ENCODE measurements around the gene KLHL17.
A peak's percentile ranks its signal among the peaks of the same experiment; 100 is the strongest.

The KLHL17 gene

GRCh38 chr1:952603-953002 is 7.8 kb upstream of the KLHL17 start:
- DNase-seq, result no peak

GRCh38 chr1:953524-954320 is 6.7 kb upstream of the KLHL17 start:
- no peak for DNase-seq

GRCh38 chr1:954927-955326 is 5.5 kb upstream of the KLHL17 start:
- DNase-seq, result no peak

DNA sequence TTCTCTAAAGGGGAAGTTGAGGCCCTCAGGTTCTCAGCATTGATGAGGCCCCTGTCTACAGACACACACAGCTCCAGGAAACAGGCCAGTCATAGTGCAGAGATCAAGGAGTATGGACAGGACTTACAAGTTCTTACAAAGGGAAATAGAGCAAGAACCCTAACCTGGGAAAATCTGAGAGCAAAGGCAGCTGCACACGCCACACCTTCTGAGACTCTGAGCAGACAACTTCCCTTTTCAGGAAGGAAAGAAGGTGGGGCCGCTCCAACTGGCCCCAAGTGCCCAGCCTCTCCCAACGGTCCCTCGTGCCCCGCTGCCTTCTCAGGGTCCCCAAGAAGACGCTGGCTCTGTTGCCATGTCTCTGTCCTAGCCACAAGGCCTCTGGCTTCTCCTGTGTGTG is 4.9 kb upstream of the KLHL17 start:
- no peak for DNase-seq

DNA sequence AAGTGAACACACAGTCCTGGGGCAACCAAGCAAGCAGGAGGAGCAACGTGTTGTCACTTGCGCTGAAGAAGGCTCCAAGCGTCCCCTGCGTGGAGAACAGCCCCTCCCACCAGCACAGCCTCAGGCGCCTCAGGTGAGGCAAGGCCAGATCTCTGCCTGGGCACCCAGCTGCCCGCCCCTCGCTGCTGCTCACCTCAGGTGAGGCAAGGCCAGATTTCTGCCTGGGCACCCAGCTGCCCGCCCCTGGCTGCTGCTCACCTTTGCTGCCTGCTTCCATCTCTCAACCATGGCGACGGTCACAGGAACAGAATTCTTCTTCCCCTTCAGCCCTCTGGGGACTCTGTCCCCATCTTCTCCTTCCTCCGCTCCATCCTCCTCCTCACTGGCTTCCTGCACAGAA is 3.7 kb upstream of the KLHL17 start:
- no peak for DNase-seq

GRCh38 chr1:958823-959730 is 1.3 kb upstream of the KLHL17 start, which contains the start of gene NOC2L:
NOC2L (minus strand) TSS chr1:959256; CDS start chr1:959240, 16 bp downstream.
- DNase-seq, result peak; percentile 97

DNA sequence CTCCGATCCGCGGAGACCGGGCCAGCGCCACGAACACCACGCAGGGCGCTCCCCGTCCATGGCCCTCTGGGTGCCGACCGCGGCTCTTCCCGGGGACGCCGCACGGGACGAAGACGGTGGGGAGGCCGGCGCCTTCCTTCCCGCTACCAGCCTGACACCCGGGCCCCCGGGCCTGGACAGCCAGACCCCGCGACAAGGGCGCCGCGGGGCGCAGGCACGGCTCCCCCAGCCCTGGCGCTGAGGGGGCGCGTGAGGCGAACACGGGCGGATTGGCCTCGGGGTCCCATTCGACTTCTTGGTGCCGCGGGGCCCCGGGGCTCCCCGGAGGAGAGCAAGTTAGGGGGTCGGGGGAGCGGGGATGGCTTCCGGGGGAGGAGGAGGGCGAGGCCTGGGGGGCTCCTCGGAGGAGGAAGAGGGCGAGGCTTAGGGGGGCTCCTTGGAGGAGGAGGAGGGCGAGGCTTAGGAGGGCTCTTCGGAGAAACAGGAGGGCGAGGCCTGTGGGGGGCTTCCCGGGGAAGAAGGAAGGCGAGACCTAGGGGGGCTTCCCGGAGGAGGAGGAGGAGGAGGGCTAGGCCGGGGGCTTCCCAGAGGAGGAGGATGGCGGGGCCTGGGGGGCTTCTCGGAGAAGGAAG is 537 bp upstream of the KLHL17 start:
- DNase-seq, result no peak

DNA sequence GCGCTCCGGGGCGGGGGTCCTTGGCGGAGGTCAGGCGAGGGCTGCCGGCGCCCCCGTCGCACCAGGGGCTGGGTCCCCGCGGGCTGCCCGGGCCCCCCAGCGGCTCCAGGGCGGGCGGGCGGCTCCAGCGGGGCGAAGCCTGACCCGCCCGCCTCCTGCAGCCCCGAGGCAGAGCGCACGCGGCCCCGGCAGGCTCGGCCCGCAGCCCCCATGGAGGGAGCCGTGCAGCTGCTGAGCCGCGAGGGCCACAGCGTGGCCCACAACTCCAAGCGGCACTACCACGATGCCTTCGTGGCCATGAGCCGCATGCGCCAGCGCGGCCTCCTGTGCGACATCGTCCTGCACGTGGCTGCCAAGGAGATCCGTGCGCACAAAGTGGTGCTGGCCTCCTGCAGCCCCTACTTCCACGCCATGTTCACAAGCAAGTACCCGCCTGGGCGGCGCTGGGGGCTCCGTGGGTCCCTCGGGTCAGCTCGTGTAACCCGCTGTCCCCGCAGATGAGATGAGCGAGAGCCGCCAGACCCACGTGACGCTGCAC is 817 bp downstream of the KLHL17 start:
- no peak for DNase-seq

DNA sequence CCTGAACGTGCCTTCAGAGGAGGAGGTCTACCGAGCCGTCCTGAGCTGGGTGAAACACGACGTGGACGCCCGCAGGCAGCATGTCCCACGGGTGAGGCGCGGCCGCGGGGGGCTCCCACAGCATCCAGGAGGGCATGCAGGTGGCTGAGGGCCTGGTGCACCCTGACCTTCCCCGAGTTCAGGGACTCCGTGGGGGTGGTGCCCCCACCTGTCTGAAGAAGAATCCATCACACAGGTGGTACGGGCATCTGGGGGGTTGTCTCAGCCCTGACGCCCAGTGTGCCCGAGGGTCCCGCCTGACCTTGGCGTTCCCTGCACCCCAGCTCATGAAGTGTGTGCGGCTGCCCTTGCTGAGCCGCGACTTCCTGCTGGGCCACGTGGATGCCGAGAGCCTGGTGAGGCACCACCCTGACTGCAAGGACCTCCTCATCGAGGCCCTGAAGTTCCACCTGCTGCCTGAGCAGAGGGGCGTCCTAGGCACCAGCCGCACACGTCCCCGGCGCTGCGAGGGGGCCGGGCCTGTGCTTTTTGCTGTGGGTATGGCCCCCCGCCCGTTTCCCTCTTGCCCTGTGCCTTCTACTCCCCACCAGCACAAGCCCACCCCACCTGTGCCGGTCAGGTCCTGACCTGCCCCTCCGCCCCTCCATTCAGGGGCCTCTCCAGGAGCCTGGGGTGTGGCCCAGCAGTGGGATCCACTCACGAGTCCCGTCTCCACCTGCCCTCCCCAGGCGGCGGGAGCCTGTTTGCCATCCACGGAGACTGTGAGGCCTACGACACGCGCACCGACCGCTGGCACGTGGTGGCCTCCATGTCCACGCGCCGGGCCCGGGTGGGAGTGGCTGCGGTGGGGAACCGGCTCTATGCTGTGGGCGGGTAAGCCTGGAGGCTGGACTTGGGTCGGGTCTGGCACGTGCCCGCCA is 2.3 kb downstream of the KLHL17 start:
- DNase-seq, result no peak

- DNase-seq, result no peak
Measured at GRCh38 chr1:963301-963651, 2.9 kb downstream of the KLHL17 start.

- DNase-seq, result no peak
Measured at GRCh38 chr1:963746-964525, 3.6 kb downstream of the KLHL17 start.

GRCh38 chr1:964691-965525 is 4.5 kb downstream of the KLHL17 start:
- no peak for DNase-seq

DNA sequence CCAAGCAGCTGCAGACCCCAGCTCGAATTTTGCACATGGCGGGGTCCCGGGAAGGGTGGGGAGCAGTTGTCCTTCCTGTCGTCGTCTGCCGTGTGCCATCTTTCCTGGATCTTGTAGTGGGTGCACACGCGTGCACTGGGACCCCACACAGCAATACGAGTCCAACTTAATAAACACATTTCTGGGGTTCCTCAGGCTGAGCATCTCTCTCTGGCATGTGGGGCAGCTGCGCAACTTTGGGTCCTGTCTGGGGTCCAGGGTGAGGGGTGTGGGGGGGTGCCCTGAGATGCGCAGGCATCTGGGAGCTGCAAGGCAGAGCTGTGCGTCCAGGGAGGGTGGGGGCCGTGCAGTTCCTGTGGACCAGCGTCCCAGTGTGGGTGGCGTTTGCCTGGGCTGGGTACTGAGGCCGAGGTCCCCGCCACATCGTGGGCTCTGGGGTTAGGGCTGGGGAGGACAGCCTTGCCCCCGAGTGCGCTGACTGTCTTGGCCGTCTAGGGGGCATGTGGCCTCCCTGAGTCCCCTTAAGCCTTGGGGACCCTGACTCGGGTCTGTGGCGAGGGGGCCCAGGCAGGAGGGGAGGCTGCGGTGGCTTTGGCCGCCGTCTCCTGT is 5.2 kb downstream of the KLHL17 start:
- no peak for DNase-seq

DNA sequence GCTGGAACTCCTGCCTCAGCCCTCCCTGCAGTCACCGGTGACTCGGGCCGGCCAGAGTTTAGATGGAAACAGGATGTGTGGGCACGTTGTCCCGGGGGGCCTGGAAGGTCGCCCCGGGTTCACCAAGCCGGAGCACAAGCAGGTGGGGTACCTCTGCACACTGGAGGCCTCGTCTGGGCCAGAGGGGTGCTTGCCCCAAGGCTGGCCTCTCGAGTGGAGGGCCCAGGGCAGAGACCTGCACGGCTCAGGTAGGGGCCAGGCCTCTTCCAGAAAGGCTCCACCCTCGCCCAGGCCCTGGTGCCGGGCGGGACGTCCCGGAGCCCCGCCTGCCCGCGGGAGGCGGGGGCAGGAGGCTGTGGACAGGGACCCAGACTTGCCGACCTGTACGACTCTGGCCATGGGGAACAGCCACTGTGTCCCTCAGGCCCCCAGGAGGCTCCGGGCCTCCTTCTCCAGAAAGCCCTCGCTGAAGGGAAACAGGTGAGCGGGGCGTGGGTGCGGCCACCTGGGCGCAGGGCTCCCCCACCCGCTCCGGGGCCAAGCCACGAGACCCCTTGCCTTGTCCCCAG is 5.8 kb downstream of the KLHL17 start, which contains the start of gene PLEKHN1:
PLEKHN1 (plus strand) TSS at position 348 of the 569 bp plus-strand sequence; CDS start at position 398, 50 bp downstream.
- peak; percentile 45 for DNase-seq

DNA sequence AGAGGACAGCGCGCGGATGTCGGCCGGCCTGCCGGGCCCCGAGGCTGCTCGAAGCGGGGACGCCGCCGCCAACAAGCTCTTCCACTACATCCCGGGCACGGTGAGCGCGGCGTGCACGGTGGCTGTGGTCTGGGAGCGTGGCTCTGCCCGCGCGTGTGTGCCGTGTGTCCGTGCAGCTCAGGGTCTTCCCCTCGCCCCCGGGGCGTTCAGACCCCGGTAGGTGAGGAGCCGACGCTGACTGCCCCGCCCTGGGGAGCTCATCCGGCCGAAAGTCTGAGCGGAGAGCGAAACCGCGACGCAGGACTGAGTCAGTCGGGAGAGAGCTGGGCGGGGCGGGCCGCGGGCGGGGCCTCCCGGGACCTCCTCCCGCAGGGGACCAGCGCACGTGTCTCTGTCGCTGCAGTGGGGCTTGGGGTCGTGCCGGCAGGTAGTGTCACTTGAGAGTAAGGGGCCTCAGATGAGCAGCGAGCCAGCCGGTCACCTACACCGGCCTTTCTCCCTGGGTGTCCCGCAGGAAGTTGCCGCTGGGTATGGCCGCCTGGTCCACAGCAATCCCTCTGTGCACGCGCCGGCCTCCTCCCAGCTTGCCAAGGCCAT is 6.4 kb downstream of the KLHL17 start:
- DNase-seq, result peak; percentile 88

- DNase-seq, result no peak
Measured at GRCh38 chr1:967466-968343, 7.3 kb downstream of the KLHL17 start.

DNA sequence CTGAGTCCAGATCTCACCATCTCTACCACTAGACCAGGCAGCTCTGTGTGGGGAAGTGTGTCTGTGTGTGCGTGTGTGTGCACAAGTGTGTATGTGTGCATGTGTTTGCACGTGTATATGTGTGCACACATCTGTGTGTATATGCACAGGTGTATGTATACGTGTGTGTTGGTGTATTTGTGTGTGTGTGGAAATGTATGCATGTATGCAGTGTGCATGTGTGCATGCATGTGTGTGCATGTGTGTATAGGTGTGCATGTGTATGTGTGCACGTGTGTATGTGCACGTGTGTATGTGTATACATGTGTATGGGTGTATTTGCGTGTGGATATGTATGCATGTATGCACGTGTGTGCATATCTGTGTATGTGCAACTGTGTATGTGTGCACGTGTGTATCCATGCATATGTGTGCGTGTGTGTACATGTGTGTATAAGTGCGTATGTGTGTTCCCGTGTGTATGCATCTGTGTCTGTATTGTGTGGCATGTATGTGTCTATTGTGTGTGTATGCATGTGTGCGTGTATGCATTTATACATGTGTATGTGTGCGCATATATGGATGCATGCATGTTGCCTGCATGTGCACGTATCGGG is 9.0 kb downstream of the KLHL17 start:
- DNase-seq, result no peak
